Fibroblast of the aortic adventitia (primary cell): ENCODE results near the gene DHX58. TPM values are rescaled to one million over a fixed set of nuclear protein-coding genes. Genes with fewer than 3 reads are reported as not detected.
A peak's percentile ranks its signal among the peaks of the same experiment; 100 is the strongest.

Experiments
- DNase-seq: peaks from one replicate; pipeline ENCODE4 v3.0.0-alpha.2; 2010; ENCODE audit warnings: low read depth
- H3K4me3 ChIP-seq: 2 replicates; pipeline ENCODE4 v1.5.1; 2011; ENCODE audit warnings: low read depth, mild to moderate bottlenecking, control low read depth, low read length, moderate library complexity
- total RNA-seq: library from RNA; depleted of rRNA; stranded (reverse); fragments of >200 nt; gene quantifications from 2 replicates; pipeline ENCODE4 v1.2.3, GENCODE V29; 2012; ENCODE audit warnings: low replicate concordance
- TF ChIP-seq, protein P1 (sequence below): IDR thresholded peaks from 2 replicates; pipeline ENCODE4 v1.5.1; 2011; ENCODE audit warnings: mild to moderate bottlenecking, low read length, control low read depth, inconsistent platforms; ENCODE audit not compliant: insufficient read depth

Gene DHX58
- total RNA-seq, 1 donor = 11.3 TPM

- peak overlapping the region; percentile 66 for H3K4me3 ChIP-seq
- TF ChIP-seq, protein P1, sequence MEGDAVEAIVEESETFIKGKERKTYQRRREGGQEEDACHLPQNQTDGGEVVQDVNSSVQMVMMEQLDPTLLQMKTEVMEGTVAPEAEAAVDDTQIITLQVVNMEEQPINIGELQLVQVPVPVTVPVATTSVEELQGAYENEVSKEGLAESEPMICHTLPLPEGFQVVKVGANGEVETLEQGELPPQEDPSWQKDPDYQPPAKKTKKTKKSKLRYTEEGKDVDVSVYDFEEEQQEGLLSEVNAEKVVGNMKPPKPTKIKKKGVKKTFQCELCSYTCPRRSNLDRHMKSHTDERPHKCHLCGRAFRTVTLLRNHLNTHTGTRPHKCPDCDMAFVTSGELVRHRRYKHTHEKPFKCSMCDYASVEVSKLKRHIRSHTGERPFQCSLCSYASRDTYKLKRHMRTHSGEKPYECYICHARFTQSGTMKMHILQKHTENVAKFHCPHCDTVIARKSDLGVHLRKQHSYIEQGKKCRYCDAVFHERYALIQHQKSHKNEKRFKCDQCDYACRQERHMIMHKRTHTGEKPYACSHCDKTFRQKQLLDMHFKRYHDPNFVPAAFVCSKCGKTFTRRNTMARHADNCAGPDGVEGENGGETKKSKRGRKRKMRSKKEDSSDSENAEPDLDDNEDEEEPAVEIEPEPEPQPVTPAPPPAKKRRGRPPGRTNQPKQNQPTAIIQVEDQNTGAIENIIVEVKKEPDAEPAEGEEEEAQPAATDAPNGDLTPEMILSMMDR = no peak
- DNase-seq = no peak
Measured at GRCh38 chr17:42120161-42120769, 7.8 kb upstream of the DHX58 start.

DNA sequence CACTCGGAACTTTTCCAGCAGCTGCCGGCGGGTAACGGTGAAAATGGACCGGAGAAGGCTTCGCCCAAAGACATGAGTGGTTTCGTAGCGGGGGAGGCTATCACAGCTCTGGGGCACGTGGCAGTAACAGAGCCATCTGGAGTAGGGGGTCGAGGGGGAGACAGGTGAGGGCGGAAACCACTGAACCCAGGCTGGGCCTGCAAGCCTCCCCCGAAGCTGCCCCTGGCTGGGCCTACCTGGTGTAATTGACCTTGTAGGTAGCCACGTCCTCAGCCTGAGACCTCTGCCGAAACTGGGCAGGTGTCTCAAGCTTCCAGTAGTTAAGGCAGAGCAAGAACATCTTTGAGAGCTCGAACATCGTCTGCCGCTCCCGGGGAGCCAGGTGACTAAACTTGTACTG, 6.8 kb upstream of the DHX58 start:
- TF ChIP-seq, protein P1 = no peak
- H3K4me3 ChIP-seq = no peak overlapping the region
- DNase-seq = no peak

GRCh38 chr17:42118545-42118944, 6.0 kb upstream of the DHX58 start:
- DNase-seq = peak; percentile 23
- H3K4me3 ChIP-seq = no peak overlapping the region
- TF ChIP-seq, protein P1 = peak; percentile 49

- DNase-seq = no peak
- no peak overlapping the region for H3K4me3 ChIP-seq
- TF ChIP-seq, protein P1 = no peak
Measured at GRCh38 chr17:42118126-42118510, 5.6 kb upstream of the DHX58 start.

DNA sequence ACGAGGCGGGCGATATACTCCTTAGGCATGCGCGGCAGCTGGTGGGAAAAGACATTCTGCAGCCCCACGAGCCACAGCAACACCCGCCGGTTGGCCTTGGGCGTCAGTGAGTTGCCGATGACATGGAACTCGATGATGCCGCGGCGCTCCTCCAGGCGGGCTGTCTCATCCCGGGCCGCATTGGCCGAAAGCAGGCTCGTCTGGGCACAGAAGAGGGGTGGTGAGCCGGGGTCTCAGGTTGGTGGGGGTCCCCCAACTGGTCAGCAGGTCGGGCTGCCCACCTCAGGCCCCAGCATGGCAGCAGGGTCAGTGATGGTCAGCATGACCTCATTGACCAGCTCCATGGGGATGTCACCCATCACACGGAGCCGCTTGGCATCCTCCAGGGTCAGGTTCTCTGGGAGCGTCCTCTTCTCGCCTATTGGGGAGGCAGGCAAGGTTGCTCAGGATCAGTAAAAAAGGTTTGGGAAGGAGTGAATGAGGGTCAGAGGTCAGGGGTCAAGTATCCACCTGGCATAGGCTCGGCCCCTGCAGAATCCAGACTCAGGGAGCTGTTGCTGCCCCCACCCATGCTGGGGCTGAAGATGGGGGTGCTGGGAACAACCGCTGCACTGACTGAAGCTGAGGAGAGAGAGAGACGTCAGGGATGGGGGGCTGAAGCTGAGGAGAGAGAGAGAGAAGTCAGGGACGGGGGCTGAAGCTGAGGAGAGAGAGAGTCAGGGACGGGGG, 5.0 kb upstream of the DHX58 start:
- DNase-seq = no peak
- TF ChIP-seq, protein P1 = no peak
- H3K4me3 ChIP-seq = no peak overlapping the region

DNA sequence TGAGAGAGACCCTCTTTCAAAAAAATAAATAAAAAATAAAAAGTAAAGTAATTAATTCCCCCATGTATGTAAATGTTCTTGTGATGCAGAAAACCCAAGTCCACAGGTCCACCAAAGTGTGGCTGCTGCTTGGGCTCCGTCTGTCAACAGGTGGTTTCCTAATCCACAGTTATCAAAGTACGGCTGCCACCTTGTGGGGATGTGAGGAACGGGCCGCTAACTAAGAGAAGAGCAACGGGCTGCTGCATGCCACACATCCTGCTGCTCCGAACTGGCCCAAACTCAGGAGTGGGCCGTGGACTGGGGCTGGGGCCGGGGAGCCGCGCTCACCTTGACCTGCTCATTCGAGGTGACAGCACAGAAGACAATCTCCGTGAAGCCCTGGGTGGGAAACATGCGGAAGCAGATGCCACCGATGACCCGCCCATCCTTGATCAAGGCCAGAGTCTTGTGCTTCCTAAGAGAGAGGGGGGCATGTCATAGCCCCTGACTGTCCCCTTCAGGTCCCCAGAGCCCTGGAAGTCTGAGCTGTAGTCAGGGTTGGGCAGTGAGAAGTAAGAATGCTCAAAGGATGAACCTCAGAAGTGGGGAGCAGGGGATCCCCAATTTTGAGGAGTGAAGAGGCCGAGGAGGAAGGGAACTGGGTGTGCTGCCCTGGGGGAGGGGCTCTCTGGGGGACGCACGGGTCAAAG, 4.3 kb upstream of the DHX58 start:
- H3K4me3 ChIP-seq = no peak overlapping the region
- TF ChIP-seq, protein P1 = peak; percentile 80
- peak; percentile 83 for DNase-seq
